H9 (cell line): Measurements from ENCODE around the gene FPGS. TPM values are rescaled to one million over a fixed set of nuclear protein-coding genes. Genes with fewer than 3 reads are reported as not detected.

Experiments used
- DNase-seq: peaks from one replicate; pipeline ENCODE4 v3.0.0-alpha.2; 2017
- H2AFZ ChIP-seq: one replicate; pipeline ENCODE4 v1.6.1; 2013; ENCODE audit warnings: mild to moderate bottlenecking, low read length, control low read depth, moderate library complexity
- H2AK5ac ChIP-seq: 2 replicates; pipeline ENCODE4 v1.6.1; 2013; ENCODE audit warnings: low read length, control low read depth, mixed read lengths; ENCODE audit not compliant: insufficient read length
- H2BK120ac ChIP-seq: one replicate; pipeline ENCODE4 v1.6.1; 2013; ENCODE audit warnings: low read depth, mild to moderate bottlenecking, low read length, control low read depth, inconsistent platforms; ENCODE audit not compliant: poor library complexity, severe bottlenecking
- H2BK12ac ChIP-seq: 2 replicates; pipeline ENCODE4 v1.6.1; 2013; ENCODE audit warnings: low read length, control low read depth, mixed read lengths, low read depth; ENCODE audit not compliant: insufficient read length
- H2BK15ac ChIP-seq: 2 replicates; pipeline ENCODE4 v1.6.1; 2013; ENCODE audit warnings: low read depth, low read length, control low read depth
- H2BK20ac ChIP-seq: one replicate; pipeline ENCODE4 v1.6.1; 2013; ENCODE audit warnings: low read depth, mild to moderate bottlenecking, low read length, control low read depth, inconsistent platforms; ENCODE audit not compliant: poor library complexity, severe bottlenecking
- H2BK5ac ChIP-seq: 2 replicates; pipeline ENCODE4 v1.6.1; 2013; ENCODE audit warnings: low read length, control low read depth, mixed read lengths; ENCODE audit not compliant: insufficient read length
- H3K14ac ChIP-seq: 2 replicates; pipeline ENCODE4 v1.6.1; 2013; ENCODE audit warnings: low read length, control low read depth; ENCODE audit not compliant: insufficient read depth
- H3K18ac ChIP-seq: 2 replicates; pipeline ENCODE4 v1.6.1; 2013; ENCODE audit warnings: low read depth, mild to moderate bottlenecking, mixed read lengths, low read length, control low read depth; ENCODE audit not compliant: insufficient read length
- H3K23ac ChIP-seq: 2 replicates; pipeline ENCODE4 v1.6.1; 2013; ENCODE audit warnings: low read length, control low read depth, mixed read lengths, low read depth; ENCODE audit not compliant: insufficient read length
- H3K23me2 ChIP-seq: 2 replicates; pipeline ENCODE4 v1.6.1; 2013; ENCODE audit warnings: low read depth, mild to moderate bottlenecking, mixed read lengths, low read length, control low read depth; ENCODE audit not compliant: insufficient read length, poor library complexity, severe bottlenecking
- H3K27ac ChIP-seq: 2 replicates; pipeline ENCODE4 v1.5.1; 2013; ENCODE audit warnings: low read length, control low read depth, mixed read lengths, low read depth; ENCODE audit not compliant: insufficient read length
- H3K27me3 ChIP-seq: 2 replicates; pipeline ENCODE4 v1.6.1; 2013; ENCODE audit warnings: low read length, control low read depth, inconsistent platforms; ENCODE audit not compliant: insufficient read depth
- H3K4ac ChIP-seq: 2 replicates; pipeline ENCODE4 v1.6.1; 2013; ENCODE audit warnings: low read depth, mild to moderate bottlenecking, control low read depth, inconsistent platforms, low read length, moderate library complexity
- H3K4me1 ChIP-seq: 2 replicates; pipeline ENCODE4 v1.6.1; 2013; ENCODE audit warnings: low read length, control low read depth, inconsistent platforms; ENCODE audit not compliant: insufficient read depth
- H3K4me2 ChIP-seq: 2 replicates; pipeline ENCODE4 v1.6.1; 2013; ENCODE audit warnings: low read length, control low read depth, mixed read lengths; ENCODE audit not compliant: insufficient read length, insufficient read depth
- H3K56ac ChIP-seq: 2 replicates; pipeline ENCODE4 v1.6.1; 2013; ENCODE audit warnings: low read depth, mild to moderate bottlenecking, mixed read lengths, low read length, control low read depth; ENCODE audit not compliant: insufficient read length
- H3K79me1 ChIP-seq: 2 replicates; pipeline ENCODE4 v1.6.1; 2013; ENCODE audit warnings: low read depth, mild to moderate bottlenecking, moderate library complexity, low read length, control low read depth, inconsistent platforms; ENCODE audit not compliant: insufficient read depth, poor library complexity, severe bottlenecking
- H3K79me2 ChIP-seq: 2 replicates; pipeline ENCODE4 v1.6.1; 2013; ENCODE audit warnings: low read length, control low read depth, inconsistent platforms; ENCODE audit not compliant: insufficient read depth
- H3K9ac ChIP-seq: 2 replicates; pipeline ENCODE4 v1.6.1; 2013; ENCODE audit warnings: low read length, control low read depth, mixed read lengths; ENCODE audit not compliant: insufficient read length; ENCODE audit errors: extremely low read depth
- H3K9me3 ChIP-seq: one replicate; pipeline ENCODE4 v1.6.1; 2013; ENCODE audit warnings: low read depth, low read length, inconsistent platforms; ENCODE audit not compliant: control insufficient read depth
- H3T11ph ChIP-seq: one replicate; pipeline ENCODE4 v1.6.1; 2013; ENCODE audit warnings: mild to moderate bottlenecking, low read length, control low read depth, inconsistent platforms
- H4K20me1 ChIP-seq: one replicate; pipeline ENCODE4 v1.6.1; 2013; ENCODE audit not compliant: control insufficient read depth, insufficient read length, insufficient read depth
- H4K5ac ChIP-seq: 2 replicates; pipeline ENCODE4 v1.6.1; 2013; ENCODE audit warnings: low read depth, mild to moderate bottlenecking, mixed read lengths, low read length, control low read depth; ENCODE audit not compliant: insufficient read length
- H4K8ac ChIP-seq: replicated peaks from 2 replicates; pipeline ENCODE4 v1.6.1; 2013; ENCODE audit warnings: low read length, control low read depth, mixed read lengths, low read depth; ENCODE audit not compliant: insufficient read length
- H4K91ac ChIP-seq: 2 replicates; pipeline ENCODE4 v1.6.1; 2013; ENCODE audit warnings: low read depth, mild to moderate bottlenecking, moderate library complexity, mixed read lengths, low read length, control low read depth; ENCODE audit not compliant: insufficient read length
- H3K27ac Mint-ChIP-seq, 3 experiments: 2 replicates in 2 of 3; 3 replicates in 1 of 3; pipeline ENCODE4 v1.8.0; 2020 to 2021; ENCODE audit warnings: mixed read lengths in 3 of 3, mild to moderate bottlenecking in 1 of 3, moderate library complexity in 1 of 3
- H3K27me3 Mint-ChIP-seq: 2 replicates; pipeline ENCODE4 v1.8.0; 2021; ENCODE audit warnings: low read depth, mild to moderate bottlenecking, moderate library complexity, mixed read lengths
- H3K36me3 Mint-ChIP-seq, 3 experiments: 2 replicates in 2 of 3; 3 replicates in 1 of 3; pipeline ENCODE4 v1.8.0; 2020 to 2021; ENCODE audit warnings: low read depth in 3 of 3, mixed read lengths in 3 of 3; ENCODE audit not compliant: insufficient read depth in 1 of 3
- H3K4me1 Mint-ChIP-seq, 2 experiments: 2 replicates each; pipeline ENCODE4 v1.8.0; 2020; ENCODE audit warnings: mixed read lengths in 2 of 2
- H3K4me3 Mint-ChIP-seq, 2 experiments: 2 replicates in 1 of 2; 3 replicates in 1 of 2; pipeline ENCODE4 v1.8.0; 2020 to 2021; ENCODE audit warnings: mild to moderate bottlenecking in 2 of 2, mixed read lengths in 2 of 2, moderate library complexity in 1 of 2
- H3K9me3 Mint-ChIP-seq, 2 experiments: 2 replicates in 1 of 2; 3 replicates in 1 of 2; pipeline ENCODE4 v1.8.0; 2020; ENCODE audit warnings: mild to moderate bottlenecking in 2 of 2, mixed read lengths in 2 of 2, moderate library complexity in 1 of 2
- WGBS: extraction: QIAGEN DNeasy Blood & Tissue Kit; methylation state at CpG from one replicate; pipeline ENCODE4 v1.1.7; 2013; ENCODE audit warnings: missing lambda C conversion rate, low lambda C conversion rate, mixed read lengths; ENCODE audit not compliant: insufficient read length; ENCODE audit errors: extremely low coverage; 5-methylcytosine and 5-hydroxymethylcytosine counted together
- total RNA-seq: library from RNA; stranded (reverse); gene quantifications from 2 replicates; pipeline ENCODE4 v1.2.1, GENCODE V29; 2021
- TF ChIP-seq, protein P1 (sequence below): fragments of 200-600 bp; sonication (generic); conservative IDR thresholded peaks from 3 replicates; pipeline ENCODE4 v1.8.0; 2021; ENCODE audit warnings: antibody characterized with exemption, mild to moderate bottlenecking

The FPGS gene
- total RNA-seq, 1 experiment from 2014 or later, result 68.4 TPM

GRCh38 chr9:127767909-127768331 lies 34.8 kb upstream of the FPGS start:
- no peak overlapping the region for H3K4me2 ChIP-seq
- no peak for DNase-seq
- no peak overlapping the region for H3K27ac ChIP-seq
- H2BK5ac ChIP-seq, result no peak overlapping the region
- H3K27me3 ChIP-seq, result no peaks in the 10 kb centered on the region
- no peak overlapping the region for H3T11ph ChIP-seq
- no peak overlapping the region for H3K4me3 Mint-ChIP-seq
- no peak overlapping the region for H2BK20ac ChIP-seq
- no peak overlapping the region for H4K8ac ChIP-seq
- H2AK5ac ChIP-seq, result no peak overlapping the region
- H2BK12ac ChIP-seq, result no peak overlapping the region
- H3K18ac ChIP-seq, result no peak overlapping the region
- H3K9me3 Mint-ChIP-seq, result no peaks in the 10 kb centered on the region; a peak in 1 of 5 replicates
- H3K23ac ChIP-seq, result no peak overlapping the region
- H3K4ac ChIP-seq, result no peak overlapping the region
- H3K56ac ChIP-seq, result no peak overlapping the region
- no peaks in the 10 kb centered on the region for H3K79me1 ChIP-seq
- H4K20me1 ChIP-seq, result no peaks in the 10 kb centered on the region
- peaks cover 8% of the 10 kb centered on the region for H3K4me1 ChIP-seq
- H2BK120ac ChIP-seq, result no peak overlapping the region
- no peak overlapping the region for H4K5ac ChIP-seq
- H2BK15ac ChIP-seq, result no peak overlapping the region
- H3K27me3 Mint-ChIP-seq, result peaks cover 7% of the 10 kb centered on the region
- no peaks in the 10 kb centered on the region for H3K36me3 Mint-ChIP-seq
- no peak overlapping the region for H3K14ac ChIP-seq
- H3K79me2 ChIP-seq, result no peaks in the 10 kb centered on the region
- peaks cover 40 to 51% of the 10 kb centered on the region in 2 experiments for H3K4me1 Mint-ChIP-seq
- no CpG with 5 or more reads among the region's 13 CpGs for WGBS
- no peak overlapping the region for H2AFZ ChIP-seq
- H3K23me2 ChIP-seq, result peaks cover 6% of the 10 kb centered on the region
- no peak overlapping the region for H4K91ac ChIP-seq
- H3K9me3 ChIP-seq, result no peaks in the 10 kb centered on the region
- TF ChIP-seq, protein P1, sequence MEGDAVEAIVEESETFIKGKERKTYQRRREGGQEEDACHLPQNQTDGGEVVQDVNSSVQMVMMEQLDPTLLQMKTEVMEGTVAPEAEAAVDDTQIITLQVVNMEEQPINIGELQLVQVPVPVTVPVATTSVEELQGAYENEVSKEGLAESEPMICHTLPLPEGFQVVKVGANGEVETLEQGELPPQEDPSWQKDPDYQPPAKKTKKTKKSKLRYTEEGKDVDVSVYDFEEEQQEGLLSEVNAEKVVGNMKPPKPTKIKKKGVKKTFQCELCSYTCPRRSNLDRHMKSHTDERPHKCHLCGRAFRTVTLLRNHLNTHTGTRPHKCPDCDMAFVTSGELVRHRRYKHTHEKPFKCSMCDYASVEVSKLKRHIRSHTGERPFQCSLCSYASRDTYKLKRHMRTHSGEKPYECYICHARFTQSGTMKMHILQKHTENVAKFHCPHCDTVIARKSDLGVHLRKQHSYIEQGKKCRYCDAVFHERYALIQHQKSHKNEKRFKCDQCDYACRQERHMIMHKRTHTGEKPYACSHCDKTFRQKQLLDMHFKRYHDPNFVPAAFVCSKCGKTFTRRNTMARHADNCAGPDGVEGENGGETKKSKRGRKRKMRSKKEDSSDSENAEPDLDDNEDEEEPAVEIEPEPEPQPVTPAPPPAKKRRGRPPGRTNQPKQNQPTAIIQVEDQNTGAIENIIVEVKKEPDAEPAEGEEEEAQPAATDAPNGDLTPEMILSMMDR, result no peak
- no peak overlapping the region for H3K9ac ChIP-seq
- no peak overlapping the region for H3K27ac Mint-ChIP-seq
